HG03066 (cell line): ENCODE results near the gene RNF128.
A peak's percentile ranks its signal among the peaks of the same experiment; 100 is the strongest.
"Not testable (repeated sequence)": the region's sequence is repeated elsewhere in the genome, so short reads cannot be mapped to it uniquely, and the experiment has no call there.

ENCODE experiments used
- ATAC-seq: cut with Tn5 transposase; IDR thresholded peaks from one replicate; pipeline ENCODE4 v1.9.1; 2021; ENCODE audit warnings: low read depth; ENCODE audit not compliant: unreplicated experiment

RNF128 gene

GRCh38 chrX:106742193-106742592, 15.7 kb downstream of the RNF128 start:
- ATAC-seq = no peak

- ATAC-seq = no peak
Measured at GRCh38 chrX:106742805-106743204, 16.3 kb downstream of the RNF128 start.

- no peak for ATAC-seq
Measured at GRCh38 chrX:106748377-106748776, 21.9 kb downstream of the RNF128 start.

GRCh38 chrX:106751407-106751806, 24.9 kb downstream of the RNF128 start:
- no peak for ATAC-seq

- ATAC-seq = no peak
Measured at GRCh38 chrX:106752101-106752678, 25.7 kb downstream of the RNF128 start.

GRCh38 chrX:106769288-106769687, 42.8 kb downstream of the RNF128 start:
- ATAC-seq = not testable (repeated sequence)

- no peak for ATAC-seq
Measured at GRCh38 chrX:106774981-106775380, 48.5 kb downstream of the RNF128 start.

GRCh38 chrX:106780264-106780663, 53.8 kb downstream of the RNF128 start:
- no peak for ATAC-seq

- ATAC-seq = no peak
Measured at GRCh38 chrX:106780664-106781377, 54.3 kb downstream of the RNF128 start.

- no peak for ATAC-seq
Measured at GRCh38 chrX:106783716-106784115, 57.2 kb downstream of the RNF128 start.

- ATAC-seq = no peak
Measured at GRCh38 chrX:106791495-106791894, 65.0 kb downstream of the RNF128 start.

GRCh38 chrX:106802063-106802387, 75.5 kb downstream of the RNF128 start:
- ATAC-seq = no peak

- peak; percentile 94 for ATAC-seq
Measured at GRCh38 chrX:106802388-106803275, 76.1 kb downstream of the RNF128 start, which contains the start of gene TBC1D8B. Gene TBC1D8B, plus strand, starts transcription at chrX:106802673. Its CDS starts 181 bp downstream, at chrX:106802854.

GRCh38 chrX:106811131-106811910, 84.8 kb downstream of the RNF128 start:
- ATAC-seq = no peak

- ATAC-seq = not testable (repeated sequence)
Measured at GRCh38 chrX:106812930-106813329, 86.4 kb downstream of the RNF128 start.

GRCh38 chrX:106814093-106814492, 87.6 kb downstream of the RNF128 start:
- not testable (repeated sequence) for ATAC-seq
